Progenitor cell of endocrine pancreas (in vitro differentiated cells): Measurements from ENCODE around the gene MSANTD2. TPM values are rescaled to one million over a fixed set of nuclear protein-coding genes. Genes with fewer than 3 reads are reported as not detected.

Experiments
- DNase-seq: peaks from one replicate; pipeline ENCODE4 v3.0.0; 2021; ENCODE audit warnings: low spot score; ENCODE audit not compliant: unreplicated experiment
- H3K27ac Mint-ChIP-seq: 2 replicates; pipeline ENCODE4 v1.8.0; 2021; ENCODE audit warnings: mild to moderate bottlenecking, moderate library complexity, mixed read lengths
- H3K27me3 Mint-ChIP-seq: 2 replicates; pipeline ENCODE4 v1.8.0; 2021; ENCODE audit warnings: mixed read lengths
- H3K36me3 Mint-ChIP-seq: 2 replicates; pipeline ENCODE4 v1.8.0; 2022; ENCODE audit warnings: mixed read lengths; ENCODE audit not compliant: insufficient read depth
- H3K4me1 Mint-ChIP-seq: 2 replicates; pipeline ENCODE4 v1.8.0; 2021; ENCODE audit warnings: low read depth, mixed read lengths
- H3K4me3 Mint-ChIP-seq: 2 replicates; pipeline ENCODE4 v1.8.0; 2021; ENCODE audit warnings: low read depth, mild to moderate bottlenecking, moderate library complexity, mixed read lengths
- H3K9me3 Mint-ChIP-seq: 2 replicates; pipeline ENCODE4 v1.8.0; 2021; ENCODE audit warnings: low read depth, mixed read lengths
- CTCF ChIP-seq: fragments of 200-600 bp; sonication (generic); IDR thresholded peaks from one replicate; pipeline ENCODE4 v1.5.0; 2021; ENCODE audit warnings: antibody characterized with exemption, mild to moderate bottlenecking; ENCODE audit not compliant: unreplicated experiment
- total RNA-seq: library from RNA; stranded (reverse); gene quantifications from 2 replicates; pipeline ENCODE4 v1.2.1, GENCODE V29; 2021

Gene MSANTD2
- total RNA-seq, 1 donor from 2014 or later: 41.6 TPM

GRCh38 chr11:124838805-124839127 lies 38.6 kb upstream of the MSANTD2 start:
- peaks cover 7% of the 10 kb centered on the region for H3K4me1 Mint-ChIP-seq
- no peak for DNase-seq
- H3K27me3 Mint-ChIP-seq: peaks cover 70% of the 10 kb centered on the region
- H3K9me3 Mint-ChIP-seq: no peaks in the 10 kb centered on the region
- H3K36me3 Mint-ChIP-seq: no peaks in the 10 kb centered on the region
- no peak for TF ChIP-seq CTCF
- H3K4me3 Mint-ChIP-seq: peak overlapping the region; percentile 50
- H3K27ac Mint-ChIP-seq: no peak overlapping the region

GRCh38 chr11:124837491-124837856 lies 37.3 kb upstream of the MSANTD2 start:
- TF ChIP-seq CTCF: no peak
- Mint-ChIP-seq H3K9me3 (no peaks in the 10 kb centered on the region), H3K27ac (peak overlapping the region; percentile 51), H3K27me3 (peaks cover 65% of the 10 kb centered on the region), H3K36me3 (no peaks in the 10 kb centered on the region), H3K4me3 (no peak overlapping the region), H3K4me1 (peaks cover 3% of the 10 kb centered on the region)
- no peak for DNase-seq

- no peak for TF ChIP-seq CTCF
- DNase-seq: no peak
- Mint-ChIP-seq H3K4me3 (no peak overlapping the region), H3K27me3 (peaks cover 58% of the 10 kb centered on the region), H3K4me1 (peaks cover 3% of the 10 kb centered on the region), H3K9me3 (no peaks in the 10 kb centered on the region), H3K27ac (no peak overlapping the region), H3K36me3 (no peaks in the 10 kb centered on the region)
These were observed 35.7 kb upstream of the MSANTD2 start for GRCh38 chr11:124835918-124836317.

- no peaks in the 10 kb centered on the region for H3K36me3 Mint-ChIP-seq
- DNase-seq: no peak
- no peak for TF ChIP-seq CTCF
- peaks cover 52% of the 10 kb centered on the region for H3K27me3 Mint-ChIP-seq
- H3K9me3 Mint-ChIP-seq: no peaks in the 10 kb centered on the region
- H3K4me1 Mint-ChIP-seq: no peaks in the 10 kb centered on the region
- no peak overlapping the region for H3K4me3 Mint-ChIP-seq
- no peak overlapping the region for H3K27ac Mint-ChIP-seq
These were observed 34.4 kb upstream of the MSANTD2 start for GRCh38 chr11:124834526-124835180.

GRCh38 chr11:124832571-124832970 lies 32.4 kb upstream of the MSANTD2 start:
- no peak for TF ChIP-seq CTCF
- Mint-ChIP-seq H3K4me3 (no peak overlapping the region), H3K36me3 (no peaks in the 10 kb centered on the region), H3K27ac (no peak overlapping the region), H3K27me3 (peaks cover 37% of the 10 kb centered on the region), H3K4me1 (no peaks in the 10 kb centered on the region), H3K9me3 (no peaks in the 10 kb centered on the region)
- DNase-seq: no peak
